ENCODE measurements around the gene TERT. TPM values are rescaled to one million over a fixed set of nuclear protein-coding genes. Genes with fewer than 3 reads are reported as not detected.

TERT gene
- total and polyA plus RNA-seq, 2 of the 8 experiments (the other 6 are each of a cell fraction or from before 2014, with no cell fraction given), result 13.1 to 23.1 TPM

- CTCF ChIA-PET (ENCODE audit: partially characterized antibody), result interaction anchor here (0.6 to 1.6 kb wide), 7 partner anchors 19 to 318 kb away, joined by 3 to 5 read pairs (median 4); no protein-coding TSS in a partner anchor
- TF ChIP-seq JUND (IDR thresholded peaks at IDR 0.05; ENCODE audit: low read length) (no peak), KDM5A (IDR thresholded peaks at IDR 0.05; ENCODE audit: low read length) (no peak), MAX (IDR thresholded peaks at IDR 0.05) (no peak), YY1 (IDR thresholded peaks at IDR 0.05; ENCODE audit: low read depth, low read length) (no peak), FOSL1 (IDR thresholded peaks at IDR 0.05; ENCODE audit: insufficient read depth, low read depth, low read length) (no peak), TAF7 (optimal IDR thresholded peaks at IDR 0.05; ENCODE audit: borderline replicate concordance, low read depth, low read length) (no peak), SP1 (IDR thresholded peaks at IDR 0.05; ENCODE audit: low read depth, low read length) (no peak), ATF3 (IDR thresholded peaks at IDR 0.05; ENCODE audit: insufficient read depth, low read depth, low read length) (no peak), POLR2A (IDR thresholded peaks at IDR 0.05; ENCODE audit: control extremely low read depth in 1 of 2, low read depth in 2 of 2, low read length in 2 of 2) (no peak), JUN (IDR thresholded peaks at IDR 0.05; ENCODE audit: low read depth, low read length) (no peak), EZH2 (IDR thresholded peaks at IDR 0.05; ENCODE audit: low read depth, low read length, severe bottlenecking) (no peak), SP4 (IDR thresholded peaks at IDR 0.05; ENCODE audit: low read length) (no peak), NANOG (IDR thresholded peaks at IDR 0.05; ENCODE audit: insufficient read depth, low read depth, low read length, poor library complexity, severe bottlenecking) (no peak), RNF2 (IDR thresholded peaks at IDR 0.05; ENCODE audit: borderline replicate concordance, low read depth, low read length, missing control alignments, poor library complexity, severe bottlenecking) (no peak)
These were observed 59.0 kb downstream of the TERT start for GRCh38 chr5:1235838-1236237.

More at GRCh38 chr5:1235838-1236237, 59.0 kb downstream of the TERT start:
- Histone ChIP-seq H3K4me1 (replicated peaks in 1 of 4; ENCODE audit: control insufficient read depth in 3 of 4, insufficient read depth in 4 of 4, low read length in 3 of 4) (no peaks in the 10 kb centered on the region), H3K9me3 (ENCODE audit: insufficient read depth in 2 of 2, low read depth in 1 of 2, low read length in 1 of 2) (peaks cover 9 to 11% of the 10 kb centered on the region in 2 experiments; a peak in 2 of 4 replicates), H2BK20ac (ENCODE audit: low read length) (no peak overlapping the region), H2AFZ (ENCODE audit: low read length) (no peak overlapping the region), H3K18ac (ENCODE audit: extremely low read depth, low read length) (no peak overlapping the region), H3K56ac (replicated peaks; ENCODE audit: insufficient read length, low read depth, low read length) (no peak overlapping the region), H3K4me2 (ENCODE audit: insufficient read depth in 1 of 2, low read depth in 2 of 2, low read length in 2 of 2) (no peak overlapping the region), H3K9ac (replicated peaks in 1 of 4; ENCODE audit: extremely low read depth in 1 of 4, low read depth in 3 of 4, low read length in 3 of 4) (no peak overlapping the region), H3K27ac (ENCODE audit: low read depth, low read length) (no peak overlapping the region), H3K36me3 (ENCODE audit: control insufficient read depth in 2 of 4, insufficient read depth in 4 of 4, low read length in 3 of 4) (no peaks in the 10 kb centered on the region), H3K23me2 (ENCODE audit: low read depth, low read length) (no peaks in the 10 kb centered on the region), H4K91ac (replicated peaks; ENCODE audit: insufficient read length, low read length) (no peak overlapping the region), H3K4ac (replicated peaks; ENCODE audit: insufficient read length, low read depth, low read length) (no peak overlapping the region), H2BK12ac (ENCODE audit: low read depth, low read length) (no peak overlapping the region), H3K79me1 (ENCODE audit: low read depth, low read length) (no peaks in the 10 kb centered on the region), H3K23ac (ENCODE audit: insufficient read length) (no peak overlapping the region), H2AK5ac (ENCODE audit: low read depth, low read length) (no peak overlapping the region), H3K79me2 (ENCODE audit: control insufficient read depth in 1 of 2, insufficient read depth in 2 of 2, low read length in 2 of 2) (no peaks in the 10 kb centered on the region), H2BK5ac (ENCODE audit: low read depth, low read length) (no peak overlapping the region), H4K5ac (ENCODE audit: insufficient read length, low read depth, low read length) (no peak overlapping the region), H2BK15ac (ENCODE audit: low read length) (no peak overlapping the region), H3K27me3 (replicated peaks in 1 of 4; ENCODE audit: control insufficient read depth in 3 of 4, extremely low read depth in 1 of 4, insufficient read depth in 3 of 4, low read length in 3 of 4) (no peaks in the 10 kb centered on the region), H2BK120ac (replicated peaks; ENCODE audit: low read depth, low read length) (no peak overlapping the region), H4K20me1 (replicated peaks in 1 of 2; ENCODE audit: control insufficient read depth in 1 of 2, insufficient read depth in 2 of 2, low read length in 2 of 2) (no peaks in the 10 kb centered on the region), H3K4me3 (ENCODE audit: extremely low read depth in 1 of 4, insufficient read depth in 2 of 4, low read depth in 3 of 4, low read length in 4 of 4) (no peak overlapping the region), H4K8ac (ENCODE audit: extremely low read depth, insufficient read depth, low read length) (no peak overlapping the region), H3K14ac (ENCODE audit: insufficient read length) (no peak overlapping the region)
- DNase-seq (ENCODE audit: low read depth in 1 of 2, low spot score in 2 of 2), result no peak
- no peak for FAIRE-seq
- POLR2A ChIA-PET (ENCODE audit: partially characterized antibody), result no interaction called here
- WGBS, 2 experiments (ENCODE audit: extremely low coverage in 1 of 2, insufficient coverage in 1 of 2, insufficient read length in 1 of 2, insufficient replicate concordance in 2 of 2, low coverage in 1 of 2, low lambda C conversion rate in 2 of 2, missing lambda C conversion rate in 1 of 2), result 100% methylated on average over 1 of the region's 1 CpG; no CpG with 5 or more reads in 1 of the 2 experiments
